ENCODE results near the gene ANP32B.

ANP32B gene

GRCh38 chr9:98064623-98065392, 81.7 kb downstream of the ANP32B start:
- Histone ChIP-seq H3K79me2 (ENCODE audit: insufficient read depth, low read depth) (0 out of 2 replicates have a peak, but pooled peaks cover 10% of the 10 kb centered on the region), H3K9ac (no peak overlapping the region), H3K4me3 (IDR thresholded peaks at IDR 0.05; ENCODE audit: insufficient read depth, low read depth, low read length) (no peak overlapping the region), H3K27ac (no peak overlapping the region), H3K36me3 (ENCODE audit: insufficient read depth) (no peaks in the 10 kb centered on the region), H3K4me1 (ENCODE audit: low read depth, poor library complexity, severe bottlenecking) (peaks cover 16% of the 10 kb centered on the region), H4K20me1 (ENCODE audit: insufficient read depth) (no peaks in the 10 kb centered on the region), H3K27me3 (ENCODE audit: insufficient read depth, low read depth) (no peaks in the 10 kb centered on the region), H3K4me2 (no peak overlapping the region), H2AFZ (ENCODE audit: low read depth) (no peak overlapping the region)
- TF ChIP-seq CTCF (conservative IDR thresholded peaks at IDR 0.05; ENCODE audit: low read depth, low read length), result no peak
